GM18519 (cell line): ENCODE results near the gene CHCHD3.
A peak's percentile ranks its signal among the peaks of the same experiment; 100 is the strongest.

Experiments
- ATAC-seq: cut with Tn5 transposase; IDR thresholded peaks from one replicate; pipeline ENCODE4 v1.9.1; 2021; ENCODE audit warnings: mild to moderate bottlenecking, moderate library complexity; ENCODE audit not compliant: unreplicated experiment, low FRiP score

CHCHD3 gene

DNA sequence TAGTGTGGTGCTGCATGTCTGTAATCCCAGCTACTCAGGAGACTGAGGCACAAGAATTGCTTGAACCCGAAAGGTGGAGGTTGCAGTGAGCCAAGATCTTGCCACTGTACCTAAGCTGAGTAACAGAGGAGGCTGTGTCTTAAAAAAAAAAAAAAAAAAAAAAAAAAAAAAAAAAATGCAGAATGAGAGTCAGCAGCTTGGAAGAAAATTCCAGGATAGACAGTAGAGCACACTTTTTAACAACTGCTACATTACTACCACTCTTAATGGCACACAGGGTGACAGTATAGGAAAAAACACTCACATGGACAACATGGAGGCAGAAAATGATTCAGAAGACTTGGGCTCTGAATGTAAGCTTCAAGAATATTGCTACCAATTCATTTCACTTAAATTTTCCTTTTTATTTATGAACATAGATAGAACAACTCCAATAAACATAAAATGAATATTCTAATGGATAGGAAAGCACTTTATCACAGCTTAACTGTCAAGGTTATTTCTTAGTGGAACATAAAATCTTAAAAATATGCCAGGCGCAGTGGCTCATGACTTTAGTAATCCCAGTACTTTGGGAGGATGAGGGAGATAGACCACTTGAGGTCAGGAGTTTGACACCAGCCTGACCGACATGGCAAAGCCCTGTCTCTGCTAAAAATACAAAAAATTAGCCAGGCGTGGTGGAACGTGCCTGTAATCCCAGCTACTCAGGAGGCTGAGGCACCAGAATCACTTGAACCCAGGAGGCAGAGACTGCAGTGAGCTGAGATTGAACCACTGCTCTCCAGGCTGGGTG, 31.5 kb downstream of the CHCHD3 start:
- no peak for ATAC-seq

GRCh38 chr7:133048589-133048988, 33.3 kb downstream of the CHCHD3 start:
- no peak for ATAC-seq

GRCh38 chr7:133047321-133047720, 34.6 kb downstream of the CHCHD3 start:
- ATAC-seq, result no peak

DNA sequence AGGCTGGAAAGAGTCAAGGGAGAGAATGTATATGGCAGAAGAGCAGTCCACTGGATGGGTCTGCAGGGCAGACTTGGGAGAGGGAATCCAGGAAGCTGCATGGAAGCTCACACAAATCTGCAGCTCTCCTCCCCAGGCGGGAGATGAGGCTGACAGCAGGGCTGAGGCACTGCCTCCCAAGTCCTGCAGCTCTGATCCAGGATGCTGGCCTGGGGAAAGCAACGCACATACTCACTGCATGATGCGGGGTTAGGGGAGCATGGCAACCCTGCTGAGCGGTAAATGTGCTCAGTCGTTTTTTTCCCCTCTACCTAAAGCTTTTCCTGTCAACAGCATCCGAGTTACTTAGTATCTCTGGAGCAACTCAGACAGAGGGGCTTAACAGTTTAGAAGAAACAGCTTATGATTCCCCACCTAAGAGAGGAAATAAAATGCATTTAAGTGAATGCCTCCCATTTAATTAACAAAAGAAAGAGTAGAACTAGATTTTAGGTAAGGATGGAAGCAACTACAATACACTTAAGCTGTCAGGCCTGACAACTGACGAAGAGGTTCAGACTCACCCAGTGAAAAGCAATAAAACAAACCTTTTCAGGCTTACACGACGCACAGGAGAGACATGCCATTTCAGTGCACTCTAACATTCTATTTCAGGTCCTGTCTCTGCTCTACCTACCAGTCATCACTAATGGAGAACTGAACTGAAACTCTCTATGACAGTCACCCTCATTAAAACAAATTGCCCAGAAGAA, 37.0 kb downstream of the CHCHD3 start:
- ATAC-seq, result no peak

DNA sequence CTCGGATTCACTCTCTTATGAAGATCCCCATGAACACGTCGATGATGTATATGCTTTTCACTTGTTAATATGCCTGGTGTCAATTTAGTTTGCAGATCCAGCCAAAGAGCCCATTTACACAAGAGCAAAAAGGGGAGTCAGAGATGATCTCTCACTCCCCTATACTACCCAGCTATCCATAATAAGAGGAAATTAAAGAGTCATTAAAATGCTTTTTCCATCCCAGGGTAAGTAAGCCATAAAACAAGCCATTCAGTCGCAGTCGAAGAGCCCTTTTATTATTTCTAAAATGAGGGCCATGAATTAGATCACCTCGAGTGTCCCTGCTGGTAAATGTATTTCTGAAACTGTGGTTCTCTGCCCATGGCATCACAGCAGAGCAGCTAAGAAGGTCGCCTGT, 41.2 kb downstream of the CHCHD3 start:
- ATAC-seq, result no peak

DNA sequence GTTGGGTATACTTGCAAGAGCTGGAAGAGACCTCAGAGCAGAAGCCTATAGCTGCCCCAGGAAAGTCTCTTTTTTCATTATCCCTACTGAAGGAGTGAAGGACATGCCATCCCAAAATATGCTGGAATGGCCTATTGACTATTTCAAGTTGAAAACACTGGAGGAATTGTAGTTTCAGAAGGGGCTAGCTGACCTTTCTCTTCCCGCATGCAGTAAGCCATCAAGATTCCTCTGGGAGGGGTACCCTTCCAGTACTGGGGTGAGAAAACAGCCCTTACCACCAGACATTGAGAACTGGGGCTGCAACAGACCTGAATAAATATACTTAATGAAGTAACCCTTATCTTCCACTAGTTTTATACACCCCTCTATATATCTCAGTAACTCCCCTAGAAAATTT, 41.7 kb downstream of the CHCHD3 start:
- no peak for ATAC-seq

GRCh38 chr7:133039614-133040013, 42.3 kb downstream of the CHCHD3 start:
- no peak for ATAC-seq

DNA sequence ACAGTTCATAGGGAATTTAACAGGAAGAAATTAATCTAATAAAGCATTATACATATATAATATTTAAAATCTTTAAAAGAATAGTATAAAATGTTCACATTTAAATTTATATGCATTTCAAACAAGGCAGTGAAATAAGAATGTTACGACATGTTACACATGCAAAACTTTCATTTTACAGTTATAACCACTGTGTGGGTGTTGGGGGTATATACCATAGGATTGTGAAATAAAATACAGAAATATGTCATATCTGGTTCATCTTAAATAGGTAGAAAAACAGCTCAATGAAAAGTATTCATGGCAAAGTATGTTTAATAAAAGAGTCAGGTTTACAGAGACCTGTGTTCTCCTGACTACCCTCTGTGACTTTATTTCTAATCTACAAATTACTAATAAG, 45.6 kb downstream of the CHCHD3 start:
- no peak for ATAC-seq

- peak; percentile 66 for ATAC-seq
Measured at GRCh38 chr7:133035240-133035639, 46.6 kb downstream of the CHCHD3 start.

GRCh38 chr7:133030346-133030745, 51.5 kb downstream of the CHCHD3 start:
- ATAC-seq, result no peak

- no peak for ATAC-seq
Measured at GRCh38 chr7:133029463-133029862, 52.4 kb downstream of the CHCHD3 start.

GRCh38 chr7:133027397-133027796, 54.5 kb downstream of the CHCHD3 start:
- no peak for ATAC-seq

DNA sequence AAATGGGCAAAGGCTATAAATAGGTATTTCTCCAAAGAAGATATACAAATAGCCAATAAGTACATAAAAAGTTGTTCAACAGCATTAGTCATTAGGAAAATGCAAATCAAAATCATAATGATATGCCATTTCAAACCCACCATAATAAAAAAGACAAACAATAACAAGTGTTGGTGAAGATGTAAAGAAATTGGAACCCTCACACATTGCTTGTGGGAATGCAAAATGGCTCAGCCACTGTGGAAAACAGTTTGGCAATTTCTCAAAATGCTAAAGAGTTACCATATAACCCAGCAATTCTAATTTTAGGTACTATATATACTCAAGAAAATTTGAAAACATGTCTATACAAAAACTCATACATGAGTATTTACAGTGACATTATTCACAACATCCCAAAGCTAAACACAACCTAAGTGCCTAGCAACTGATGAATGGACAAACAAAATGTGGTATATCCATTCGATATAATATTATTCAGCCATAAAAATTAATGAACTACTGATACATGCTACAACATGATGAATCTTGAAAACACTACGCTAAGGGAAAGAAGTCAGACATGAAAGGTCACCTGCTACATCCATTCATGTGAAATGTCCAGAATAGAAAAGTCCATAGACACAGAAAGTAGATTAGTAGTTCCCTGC, 55.6 kb downstream of the CHCHD3 start:
- no peak for ATAC-seq

DNA sequence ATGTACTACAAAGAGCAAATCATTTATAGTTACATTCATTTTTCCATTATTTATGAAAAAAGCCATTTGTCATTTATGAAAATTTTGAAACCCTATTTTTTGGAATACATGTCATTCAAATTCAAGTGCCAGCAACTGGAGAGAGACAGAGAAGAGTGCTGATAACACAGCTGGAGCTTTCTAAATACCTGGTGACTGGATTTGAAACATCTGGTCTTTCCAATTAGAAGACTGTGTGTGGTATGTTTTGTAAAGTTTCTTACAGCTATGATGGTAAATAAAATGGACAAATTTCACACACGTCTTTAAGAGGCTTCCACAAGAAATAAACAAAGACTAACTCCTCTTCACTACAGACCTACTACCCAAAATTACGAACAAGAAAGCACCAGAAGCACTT, 56.8 kb downstream of the CHCHD3 start:
- ATAC-seq, result no peak

- no peak for ATAC-seq
Measured at GRCh38 chr7:133024596-133024995, 57.3 kb downstream of the CHCHD3 start.

DNA sequence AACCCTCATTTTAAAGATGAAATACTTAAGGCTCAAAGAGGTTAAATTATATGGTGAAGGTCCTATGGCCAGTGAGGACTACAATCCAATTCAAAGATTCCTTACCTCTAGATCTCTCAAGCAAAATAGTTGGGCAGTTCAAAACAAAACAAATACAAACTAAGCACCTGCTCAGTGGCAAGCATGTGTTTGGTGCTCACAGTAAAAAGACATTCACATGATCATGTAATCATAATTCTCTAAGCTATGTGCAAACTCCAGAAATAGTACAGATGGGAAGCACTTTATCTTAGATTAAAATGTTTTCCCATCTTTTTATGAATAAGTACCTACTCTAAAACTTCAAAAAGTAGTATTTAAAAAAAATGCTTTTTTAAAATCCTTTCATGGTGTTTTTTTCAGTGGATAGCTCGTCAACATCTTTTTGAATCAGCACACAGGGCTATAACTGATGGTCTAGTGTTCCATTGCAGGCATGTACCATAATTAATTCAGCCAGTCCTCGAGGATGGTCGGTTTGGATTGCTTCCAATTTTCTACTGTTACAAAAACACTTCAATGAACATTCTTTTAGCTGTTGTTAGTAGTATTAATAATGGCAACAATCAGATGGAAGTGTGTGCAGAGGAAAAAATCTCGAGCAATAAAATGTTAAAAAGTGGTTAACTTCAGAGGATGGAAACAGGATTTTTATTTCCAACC, 58.4 kb downstream of the CHCHD3 start:
- no peak for ATAC-seq

- no peak for ATAC-seq
Measured at GRCh38 chr7:133022661-133023060, 59.2 kb downstream of the CHCHD3 start.

- no peak for ATAC-seq
Measured at GRCh38 chr7:133021196-133021595, 60.7 kb downstream of the CHCHD3 start.

- no peak for ATAC-seq
Measured at GRCh38 chr7:133020496-133020895, 61.4 kb downstream of the CHCHD3 start.

DNA sequence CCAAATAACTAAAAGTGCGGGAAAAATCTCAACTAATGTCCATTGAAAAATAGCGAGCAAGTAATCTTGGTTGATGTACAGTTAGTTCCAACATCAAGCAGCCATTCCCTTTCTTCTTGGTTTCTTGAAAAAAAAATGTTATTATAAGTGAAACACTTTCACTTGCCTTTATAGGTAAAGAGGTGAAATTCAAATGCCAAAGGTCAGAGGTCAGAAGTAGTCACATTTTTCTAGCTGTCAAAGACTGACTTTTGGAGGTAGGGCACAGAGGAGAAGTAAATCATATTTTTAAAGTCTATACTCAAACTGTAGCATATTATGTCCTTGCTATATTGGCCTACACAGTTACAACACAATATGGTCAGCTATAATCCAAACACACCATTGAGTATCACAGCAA, 62.3 kb downstream of the CHCHD3 start:
- ATAC-seq, result no peak

- ATAC-seq, result no peak
Measured at GRCh38 chr7:133016604-133017003, 65.3 kb downstream of the CHCHD3 start.
